Coronary artery (tissue), 2 donors: ENCODE data around the gene GSTM2.

Experiments used
- DNase-seq: peaks from one replicate; pipeline ENCODE4 v3.0.0-alpha.2; 2017; ENCODE audit warnings: low spot score
- H3K27ac ChIP-seq, 2 donors: fragments of 200-600 bp; sonication (generic); one replicate each; pipeline ENCODE4 v1.5.1; 2016 to 2019
- H3K4me3 ChIP-seq: fragments of 200-600 bp; sonication (generic); 2 replicates; pipeline ENCODE4 v1.5.1; 2016; ENCODE audit warnings: mild to moderate bottlenecking, moderate library complexity
- TF ChIP-seq, protein P1 (sequence below): fragments of 200-600 bp; sonication (generic); IDR thresholded peaks from one replicate; pipeline ENCODE4 v1.5.1; 2019; ENCODE audit warnings: antibody characterized with exemption

The GSTM2 gene

GRCh38 chr1:109714661-109715372 lies 47.0 kb downstream of the GSTM2 start:
- Histone ChIP-seq H3K27ac (no peak overlapping the region), H3K4me3 (no peak overlapping the region)
- TF ChIP-seq, protein P1, sequence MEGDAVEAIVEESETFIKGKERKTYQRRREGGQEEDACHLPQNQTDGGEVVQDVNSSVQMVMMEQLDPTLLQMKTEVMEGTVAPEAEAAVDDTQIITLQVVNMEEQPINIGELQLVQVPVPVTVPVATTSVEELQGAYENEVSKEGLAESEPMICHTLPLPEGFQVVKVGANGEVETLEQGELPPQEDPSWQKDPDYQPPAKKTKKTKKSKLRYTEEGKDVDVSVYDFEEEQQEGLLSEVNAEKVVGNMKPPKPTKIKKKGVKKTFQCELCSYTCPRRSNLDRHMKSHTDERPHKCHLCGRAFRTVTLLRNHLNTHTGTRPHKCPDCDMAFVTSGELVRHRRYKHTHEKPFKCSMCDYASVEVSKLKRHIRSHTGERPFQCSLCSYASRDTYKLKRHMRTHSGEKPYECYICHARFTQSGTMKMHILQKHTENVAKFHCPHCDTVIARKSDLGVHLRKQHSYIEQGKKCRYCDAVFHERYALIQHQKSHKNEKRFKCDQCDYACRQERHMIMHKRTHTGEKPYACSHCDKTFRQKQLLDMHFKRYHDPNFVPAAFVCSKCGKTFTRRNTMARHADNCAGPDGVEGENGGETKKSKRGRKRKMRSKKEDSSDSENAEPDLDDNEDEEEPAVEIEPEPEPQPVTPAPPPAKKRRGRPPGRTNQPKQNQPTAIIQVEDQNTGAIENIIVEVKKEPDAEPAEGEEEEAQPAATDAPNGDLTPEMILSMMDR: no peak
- no peak for DNase-seq

GRCh38 chr1:109716121-109716520 lies 48.3 kb downstream of the GSTM2 start:
- Histone ChIP-seq H3K4me3 (no peak overlapping the region), H3K27ac (peak overlapping the region in 1 of 2 donors; percentile 30)
- TF ChIP-seq, protein P1: no peak
- DNase-seq: no peak

DNA sequence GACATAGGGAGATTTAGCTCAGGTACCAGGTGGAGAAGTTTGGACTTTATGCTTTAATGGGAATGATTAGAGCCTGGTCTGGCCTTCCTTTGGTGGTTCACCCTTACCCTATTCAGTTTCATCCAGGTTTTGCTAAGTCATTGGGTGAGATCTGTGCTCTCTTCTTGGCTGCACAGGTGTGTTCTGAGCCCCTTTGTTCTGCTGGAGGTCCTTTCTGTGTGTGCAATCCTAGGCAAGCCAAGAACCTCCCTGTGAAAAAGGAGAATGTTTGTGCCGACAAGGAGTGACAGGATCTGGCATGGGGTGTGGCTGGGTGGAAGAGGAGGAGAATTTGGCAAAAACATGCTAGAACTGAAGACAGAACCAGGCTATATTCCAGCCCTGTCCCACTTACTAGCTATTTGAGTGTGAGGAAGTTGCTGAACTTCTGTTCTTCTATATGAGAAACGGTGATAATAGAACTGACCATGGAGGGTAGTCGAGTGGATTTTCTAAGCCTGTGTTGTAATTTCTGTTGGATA lies 48.8 kb downstream of the GSTM2 start:
- Histone ChIP-seq H3K4me3 (no peak overlapping the region), H3K27ac (peak overlapping the region in 1 of 2 donors; percentile 30)
- no peak for DNase-seq
- TF ChIP-seq, protein P1: no peak

DNA sequence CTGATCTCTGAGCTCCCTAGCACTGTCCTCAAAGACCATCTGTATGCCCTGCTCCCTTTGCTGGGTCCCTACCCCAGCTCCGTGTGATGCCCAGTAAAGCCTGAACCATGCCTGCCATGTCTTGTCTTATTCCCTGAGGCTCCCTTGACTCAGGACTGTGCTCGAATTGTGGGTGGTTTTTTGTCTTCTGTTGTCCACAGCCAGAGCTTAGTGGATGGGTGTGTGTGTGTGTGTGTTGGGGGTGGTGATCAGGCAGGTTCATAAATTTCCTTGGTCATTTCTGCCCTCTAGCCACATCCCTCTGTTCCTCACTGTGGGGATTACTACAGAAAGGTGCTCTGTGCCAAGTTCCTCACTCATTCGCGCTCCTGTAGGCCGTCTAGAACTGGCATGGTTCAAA lies 49.9 kb downstream of the GSTM2 start:
- Histone ChIP-seq H3K27ac (no peak overlapping the region), H3K4me3 (no peak overlapping the region)
- TF ChIP-seq, protein P1: no peak
- no peak for DNase-seq

DNA sequence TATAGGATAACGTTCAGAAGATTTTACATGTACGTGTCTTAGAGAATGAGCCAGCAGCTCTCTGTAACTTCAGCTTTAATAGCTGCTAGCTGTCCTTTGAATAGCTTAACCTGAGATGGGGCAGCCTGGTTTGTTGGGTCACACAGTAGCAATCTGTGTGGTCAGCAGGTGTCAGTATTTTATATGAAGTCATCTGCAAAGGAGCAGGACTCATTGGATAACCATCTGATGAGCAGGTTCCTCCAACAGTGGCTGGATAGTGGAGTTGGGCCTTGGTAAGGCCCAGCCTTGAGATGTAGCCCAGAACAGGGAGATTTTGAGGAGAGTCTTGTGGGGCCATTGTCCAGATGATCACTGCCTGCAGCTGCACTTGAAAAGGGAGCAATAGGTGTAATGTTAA lies 50.6 kb downstream of the GSTM2 start:
- Histone ChIP-seq H3K27ac (no peak overlapping the region), H3K4me3 (no peak overlapping the region)
- DNase-seq: no peak
- TF ChIP-seq, protein P1: no peak

DNA sequence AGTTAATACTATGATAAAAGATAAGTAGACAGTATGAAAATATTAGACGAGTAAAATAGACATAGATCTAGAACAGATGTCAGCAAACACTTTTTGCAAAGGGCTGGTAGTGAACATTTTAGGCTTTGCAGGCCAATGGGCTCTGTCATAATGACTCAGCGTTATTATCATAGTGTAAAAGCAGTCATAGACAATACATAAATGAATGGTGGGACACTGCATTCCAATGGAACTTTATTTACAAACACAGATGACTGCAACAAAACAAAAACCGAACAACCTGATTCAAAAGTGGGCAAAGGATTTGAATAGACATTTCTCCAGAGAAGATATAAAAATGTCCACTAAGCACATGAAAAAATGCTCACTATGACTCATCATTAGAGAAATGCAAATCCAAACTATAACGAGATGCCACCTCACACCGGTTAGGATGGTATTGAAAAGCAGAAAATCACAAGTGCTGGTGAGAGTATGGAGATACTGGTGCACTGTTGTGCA lies 51.5 kb downstream of the GSTM2 start:
- DNase-seq: no peak
- TF ChIP-seq, protein P1: no peak
- Histone ChIP-seq H3K4me3 (no peak overlapping the region), H3K27ac (no peak overlapping the region)

- H3K27ac ChIP-seq: no peak overlapping the region
- TF ChIP-seq, protein P1: no peak
- DNase-seq: no peak
- no peak overlapping the region for H3K4me3 ChIP-seq
Measured at GRCh38 chr1:109721042-109721441, 53.2 kb downstream of the GSTM2 start.
